Measurements from ENCODE around the gene NENF.
A peak's percentile ranks its signal among the peaks of the same experiment; 100 is the strongest.

NENF gene

DNA sequence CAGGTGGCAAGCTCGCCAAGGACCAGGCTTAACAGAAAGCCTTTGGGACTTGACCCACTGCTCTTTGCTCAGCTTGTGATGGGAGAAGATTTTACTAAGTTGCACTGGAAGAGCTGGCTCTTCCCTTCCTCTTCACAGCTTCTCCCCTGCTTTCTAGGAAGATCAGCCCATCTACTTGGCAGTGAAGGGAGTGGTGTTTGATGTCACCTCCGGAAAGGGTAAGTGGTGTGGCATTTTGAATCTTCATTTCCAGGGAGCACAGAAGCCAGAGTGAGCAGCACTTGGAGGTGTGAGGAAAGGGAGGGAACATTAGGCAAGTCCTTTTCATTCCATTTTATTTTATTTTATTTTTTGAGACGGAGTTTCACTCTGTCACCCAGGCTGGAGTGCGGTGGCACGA lies 9.7 kb downstream of the NENF start:
- DNase-seq (ENCODE audit: low read depth) = no peak
- H3K4me3 ChIP-seq (ENCODE audit: low read depth, low read length) = no peak overlapping the region
- TF ChIP-seq, protein P1, sequence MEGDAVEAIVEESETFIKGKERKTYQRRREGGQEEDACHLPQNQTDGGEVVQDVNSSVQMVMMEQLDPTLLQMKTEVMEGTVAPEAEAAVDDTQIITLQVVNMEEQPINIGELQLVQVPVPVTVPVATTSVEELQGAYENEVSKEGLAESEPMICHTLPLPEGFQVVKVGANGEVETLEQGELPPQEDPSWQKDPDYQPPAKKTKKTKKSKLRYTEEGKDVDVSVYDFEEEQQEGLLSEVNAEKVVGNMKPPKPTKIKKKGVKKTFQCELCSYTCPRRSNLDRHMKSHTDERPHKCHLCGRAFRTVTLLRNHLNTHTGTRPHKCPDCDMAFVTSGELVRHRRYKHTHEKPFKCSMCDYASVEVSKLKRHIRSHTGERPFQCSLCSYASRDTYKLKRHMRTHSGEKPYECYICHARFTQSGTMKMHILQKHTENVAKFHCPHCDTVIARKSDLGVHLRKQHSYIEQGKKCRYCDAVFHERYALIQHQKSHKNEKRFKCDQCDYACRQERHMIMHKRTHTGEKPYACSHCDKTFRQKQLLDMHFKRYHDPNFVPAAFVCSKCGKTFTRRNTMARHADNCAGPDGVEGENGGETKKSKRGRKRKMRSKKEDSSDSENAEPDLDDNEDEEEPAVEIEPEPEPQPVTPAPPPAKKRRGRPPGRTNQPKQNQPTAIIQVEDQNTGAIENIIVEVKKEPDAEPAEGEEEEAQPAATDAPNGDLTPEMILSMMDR (conservative IDR thresholded peaks at IDR 0.05; ENCODE audit: low read depth, low read length) = no peak

- DNase-seq (ENCODE audit: low read depth) = no peak
Measured at GRCh38 chr1:212446333-212446732, 13.6 kb downstream of the NENF start.

DNA sequence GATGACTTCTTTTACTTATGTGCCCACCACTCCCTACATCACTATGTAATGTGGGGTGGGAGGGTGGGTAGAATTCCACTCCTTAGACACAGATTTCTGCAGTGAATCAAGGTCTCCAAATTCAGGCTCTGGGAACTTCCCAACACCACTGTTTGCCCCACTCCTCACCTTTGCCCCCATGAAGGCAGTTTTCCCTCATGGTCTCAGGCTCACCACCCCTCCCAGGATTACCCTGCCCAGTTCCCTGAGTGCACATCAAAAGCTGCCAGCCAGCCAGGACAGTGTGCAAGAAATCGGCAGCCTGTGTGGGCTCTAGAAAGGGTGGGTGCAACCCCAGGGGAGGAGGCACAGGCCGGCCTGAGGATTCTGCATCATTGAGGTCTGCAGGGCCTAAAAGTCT lies 14.8 kb downstream of the NENF start:
- no peak overlapping the region for H3K4me3 ChIP-seq (ENCODE audit: low read depth, low read length)
- DNase-seq (ENCODE audit: low read depth) = no peak
- TF ChIP-seq, protein P1 (conservative IDR thresholded peaks at IDR 0.05; ENCODE audit: low read depth, low read length) = no peak

More at GRCh38 chr1:212446333-212446732, 13.6 kb downstream of the NENF start:
- H3K4me3 ChIP-seq (ENCODE audit: low read depth, low read length) = no peak overlapping the region
- TF ChIP-seq, protein P1 (conservative IDR thresholded peaks at IDR 0.05; ENCODE audit: low read depth, low read length) = no peak

DNA sequence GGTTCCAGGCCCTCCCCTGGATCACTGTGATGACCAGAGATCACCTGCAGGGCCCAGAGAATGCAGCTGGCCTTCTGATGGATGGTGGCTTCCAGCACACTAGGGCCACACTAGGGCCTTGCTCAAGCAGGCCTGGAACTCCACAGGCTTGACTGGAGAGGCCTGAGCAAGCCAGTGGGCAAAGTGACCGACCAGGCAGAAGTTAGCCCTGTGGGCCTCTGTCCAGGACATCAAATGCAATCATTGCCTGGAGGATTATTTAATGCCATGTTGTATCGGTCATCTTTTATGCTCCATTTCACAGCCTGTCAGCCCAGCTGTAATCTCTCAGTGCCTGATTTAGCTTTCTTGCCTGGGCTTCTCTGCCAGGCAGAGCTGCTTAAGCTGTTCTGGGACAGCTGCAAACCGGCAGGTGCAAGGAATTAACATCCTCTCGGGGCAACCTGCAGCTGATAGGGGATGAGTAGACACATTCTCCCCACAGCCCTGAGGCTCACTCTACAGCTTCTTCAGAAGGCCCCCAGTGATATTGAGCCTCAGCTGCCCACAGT lies 17.7 kb downstream of the NENF start:
- no peak overlapping the region for H3K4me3 ChIP-seq (ENCODE audit: low read depth, low read length)
- no peak for DNase-seq (ENCODE audit: low read depth)
- TF ChIP-seq, protein P1 (conservative IDR thresholded peaks at IDR 0.05; ENCODE audit: low read depth, low read length) = no peak

DNA sequence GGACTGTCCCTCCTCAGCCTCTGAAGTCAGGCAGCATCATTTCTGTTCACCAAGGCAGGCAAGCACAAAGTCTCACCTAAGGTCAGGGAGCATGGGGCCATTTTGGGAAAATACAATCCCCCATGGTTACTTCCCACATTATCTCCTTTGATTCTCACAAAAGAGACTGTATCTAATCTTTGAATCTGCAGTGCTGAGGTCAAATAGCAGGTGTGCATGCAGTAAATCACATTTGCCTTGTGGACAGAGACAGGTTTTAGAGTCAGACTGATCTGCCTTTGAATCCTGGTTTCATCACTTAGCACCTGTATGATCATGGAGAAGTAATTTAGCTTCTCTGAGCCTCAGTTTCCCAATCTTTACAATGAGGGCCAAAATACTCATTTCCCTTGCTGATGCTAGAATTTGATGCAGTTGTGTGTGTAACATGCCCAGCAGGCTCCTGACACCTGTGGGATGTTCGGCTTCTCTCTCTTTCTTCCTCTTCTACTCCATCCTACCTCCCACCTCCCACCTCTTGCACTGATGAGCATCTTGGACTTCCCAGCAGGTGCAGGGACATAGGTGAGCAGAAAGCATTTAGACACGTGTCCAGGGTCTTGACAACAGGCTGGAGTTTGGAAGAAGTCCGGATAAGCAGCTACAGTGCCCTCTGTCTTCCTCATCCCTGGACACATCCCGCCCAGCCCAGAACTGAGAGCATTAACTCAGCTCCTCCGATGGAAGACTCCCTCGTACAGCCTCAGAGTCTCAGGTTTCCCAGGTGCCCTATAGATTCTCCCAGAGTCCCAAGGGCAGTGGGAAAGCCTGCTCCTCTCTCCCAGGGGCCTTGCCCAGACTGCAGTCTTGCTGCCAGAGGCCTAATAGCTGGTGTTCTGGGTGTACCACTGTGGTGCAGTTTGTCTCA lies 18.9 kb downstream of the NENF start:
- H3K4me3 ChIP-seq (ENCODE audit: low read depth, low read length) = no peak overlapping the region
- no peak for DNase-seq (ENCODE audit: low read depth)
- TF ChIP-seq, protein P1 (conservative IDR thresholded peaks at IDR 0.05; ENCODE audit: low read depth, low read length) = no peak

GRCh38 chr1:212452323-212453155 lies 19.8 kb downstream of the NENF start:
- TF ChIP-seq, protein P1 (conservative IDR thresholded peaks at IDR 0.05; ENCODE audit: low read depth, low read length) = no peak
- H3K4me3 ChIP-seq (ENCODE audit: low read depth, low read length) = no peak overlapping the region
- DNase-seq (ENCODE audit: low read depth) = peak; percentile 72
